Skin epidermis (tissue), 12 donors: ENCODE results near the gene MAPK4.
"Not testable (repeated sequence)": the region's sequence is repeated elsewhere in the genome, so short reads cannot be mapped to it uniquely, and the experiment has no call there.

ENCODE experiments used
- H3K27ac ChIP-seq, 21 experiments: fragments of 200-600 bp; sonication (generic) in 11 of 21; one replicate each; pipeline ENCODE4 v1.5.0; 2020; ENCODE audit warnings: mild to moderate bottlenecking in 3 of 21, inconsistent platforms in 2 of 21, moderate library complexity in 2 of 21
- H3K4me3 ChIP-seq, 7 experiments: fragments of 200-600 bp; sonication (generic) in 2 of 7; one replicate each; pipeline ENCODE4 v1.5.0; 2020; ENCODE audit warnings: inconsistent platforms in 2 of 7, mild to moderate bottlenecking in 2 of 7, moderate library complexity in 1 of 7

MAPK4 gene

DNA sequence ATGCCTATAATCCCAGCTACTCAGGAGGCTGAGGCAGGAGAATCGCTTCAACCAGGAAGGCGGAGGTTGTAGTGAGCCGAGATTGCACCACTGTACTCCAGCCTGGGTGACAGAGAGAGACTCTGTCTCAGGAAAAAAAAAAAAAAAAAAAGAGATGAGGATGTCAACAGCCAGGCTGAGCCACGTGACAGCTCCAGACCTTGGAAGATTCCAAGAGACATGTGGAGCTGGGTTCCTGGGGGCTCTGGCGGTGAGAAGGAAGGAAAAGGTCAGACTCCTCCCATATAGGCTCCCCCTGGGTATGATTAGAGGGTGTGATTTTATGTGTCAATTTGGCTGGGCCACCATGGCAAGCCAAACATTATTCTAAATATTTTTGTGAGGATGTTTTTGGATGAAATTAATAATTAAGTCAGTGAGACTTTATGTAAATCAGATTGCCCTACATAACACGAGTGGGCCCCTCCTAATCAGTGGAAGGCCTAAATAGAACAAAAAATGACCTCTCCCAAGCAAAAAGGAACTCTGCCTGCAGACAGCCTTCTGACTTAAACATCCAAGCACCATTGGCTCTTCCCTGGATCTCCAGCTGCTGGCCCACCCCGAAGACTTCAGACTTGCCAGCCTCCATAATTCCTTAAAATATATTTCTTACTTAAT lies 178.3 kb downstream of the MAPK4 start:
- H3K27ac ChIP-seq: no peak overlapping the region

DNA sequence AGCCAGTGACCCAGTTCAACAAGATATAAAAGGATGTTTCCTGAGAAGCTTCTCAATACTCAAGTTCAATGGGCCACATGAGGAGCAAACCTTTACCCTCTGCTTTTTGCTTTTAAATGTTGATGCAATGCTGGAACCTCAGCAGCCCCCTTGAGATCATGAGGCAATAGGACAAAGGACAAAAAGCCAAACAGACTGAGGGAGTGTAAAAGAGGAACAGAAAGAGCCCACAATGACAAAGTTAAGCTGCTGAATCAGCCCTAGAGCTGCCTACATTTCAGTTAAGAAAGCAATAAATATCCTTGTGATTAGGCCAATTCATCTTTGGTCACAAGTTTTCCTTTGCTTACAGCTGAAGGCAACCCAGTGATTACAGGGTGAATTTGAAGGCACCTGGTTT lies 183.1 kb downstream of the MAPK4 start:
- Histone ChIP-seq H3K27ac (no peak overlapping the region), H3K4me3 (no peak overlapping the region)

More for the DNA sequence above, 178.3 kb downstream of the MAPK4 start:
- no peak overlapping the region for H3K4me3 ChIP-seq

DNA sequence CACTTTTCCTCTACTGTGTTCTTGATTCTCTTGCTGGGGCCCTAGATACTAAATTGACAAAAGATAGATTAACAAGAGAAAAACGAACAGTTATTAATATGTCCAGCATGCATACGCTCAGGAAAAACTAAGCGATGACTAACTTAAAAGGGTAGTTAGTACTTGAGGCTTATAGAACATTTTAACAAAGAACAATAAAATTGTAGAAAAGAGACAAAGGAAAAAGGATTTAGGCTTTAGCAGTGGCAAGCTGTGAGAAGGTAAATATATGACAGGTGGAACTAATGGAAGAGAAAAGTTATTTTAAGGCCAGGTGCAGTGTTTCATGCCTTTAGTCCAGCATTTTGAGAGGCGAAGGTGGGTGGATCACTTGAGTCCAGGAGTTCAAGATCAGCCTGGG lies 184.4 kb downstream of the MAPK4 start:
- H3K27ac ChIP-seq: no peak overlapping the region
- no peak overlapping the region for H3K4me3 ChIP-seq

GRCh38 chr18:50745945-50746344 lies 186.1 kb downstream of the MAPK4 start:
- Histone ChIP-seq H3K27ac (no peak overlapping the region), H3K4me3 (no peak overlapping the region)

DNA sequence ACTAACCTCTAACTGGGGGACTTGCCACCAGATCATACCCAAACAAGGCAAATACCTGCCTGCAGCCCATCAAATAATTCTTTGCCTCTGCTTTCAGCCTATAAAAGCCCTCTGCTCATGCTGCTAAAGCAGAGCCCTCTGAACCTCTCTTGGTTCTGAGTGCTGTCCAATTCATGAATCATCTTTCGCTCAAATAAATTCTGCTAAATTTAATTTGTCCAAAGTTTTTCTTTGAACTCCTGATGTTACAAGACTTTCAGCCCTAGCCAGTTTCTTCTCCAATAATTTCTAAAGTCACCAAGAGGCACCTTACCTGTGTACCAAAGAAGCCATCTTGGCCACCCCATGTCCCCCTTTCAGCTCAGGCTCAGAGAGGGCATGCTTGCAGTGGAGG lies 188.0 kb downstream of the MAPK4 start:
- Histone ChIP-seq H3K4me3 (no peak overlapping the region), H3K27ac (no peak overlapping the region)

- Histone ChIP-seq H3K27ac (no peak overlapping the region), H3K4me3 (no peak overlapping the region)
These were observed 188.6 kb downstream of the MAPK4 start for GRCh38 chr18:50748243-50749229.

DNA sequence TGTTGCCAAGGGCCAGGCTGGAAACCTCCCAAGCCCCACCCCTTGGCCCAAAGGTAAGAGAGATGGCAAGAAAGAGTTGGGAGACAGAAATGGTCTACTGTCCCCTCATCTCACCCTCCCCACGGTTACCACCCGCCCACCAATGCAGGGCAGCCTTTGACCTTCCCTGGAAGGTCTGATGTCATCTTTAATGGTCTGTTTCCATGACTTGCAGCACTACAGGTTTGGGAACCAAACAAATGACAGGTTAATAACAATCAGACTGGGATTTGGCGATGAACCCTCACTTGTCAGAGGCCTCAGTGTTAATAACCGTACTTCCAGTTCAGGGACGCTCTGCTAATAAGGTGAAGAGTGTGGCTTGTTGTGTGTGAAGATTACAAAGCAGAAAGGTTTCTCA lies 189.5 kb downstream of the MAPK4 start:
- H3K27ac ChIP-seq: no peak overlapping the region
- no peak overlapping the region for H3K4me3 ChIP-seq

DNA sequence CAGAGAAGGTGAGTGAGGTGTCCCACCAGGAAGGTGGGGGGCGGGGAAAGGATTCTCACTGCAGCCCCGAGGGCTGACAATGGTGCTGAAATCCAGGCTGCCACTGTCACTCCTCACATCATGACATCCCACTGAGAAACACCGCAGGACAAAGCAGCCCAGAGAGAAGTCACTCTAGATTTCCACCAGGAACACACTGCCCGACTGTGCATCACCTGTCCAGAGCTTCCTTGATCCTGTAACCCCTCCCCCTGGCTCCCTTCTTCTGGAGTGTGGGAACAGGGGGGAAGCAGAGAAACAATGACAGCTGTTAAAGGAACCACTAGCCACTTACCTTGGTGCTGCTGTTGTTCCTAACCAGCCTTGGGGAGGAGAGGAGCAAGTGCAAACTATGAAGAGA lies 190.1 kb downstream of the MAPK4 start:
- no peak overlapping the region for H3K27ac ChIP-seq
- H3K4me3 ChIP-seq: no peak overlapping the region

- no peak overlapping the region for H3K4me3 ChIP-seq
These were observed 190.7 kb downstream of the MAPK4 start for GRCh38 chr18:50750546-50750945.

GRCh38 chr18:50751490-50751889 lies 191.6 kb downstream of the MAPK4 start:
- no peak overlapping the region for H3K27ac ChIP-seq
- H3K4me3 ChIP-seq: no peak overlapping the region

More at GRCh38 chr18:50750546-50750945, 190.7 kb downstream of the MAPK4 start:
- no peak overlapping the region for H3K27ac ChIP-seq

GRCh38 chr18:50751947-50752346 lies 192.1 kb downstream of the MAPK4 start:
- no peak overlapping the region for H3K27ac ChIP-seq
- H3K4me3 ChIP-seq: no peak overlapping the region

DNA sequence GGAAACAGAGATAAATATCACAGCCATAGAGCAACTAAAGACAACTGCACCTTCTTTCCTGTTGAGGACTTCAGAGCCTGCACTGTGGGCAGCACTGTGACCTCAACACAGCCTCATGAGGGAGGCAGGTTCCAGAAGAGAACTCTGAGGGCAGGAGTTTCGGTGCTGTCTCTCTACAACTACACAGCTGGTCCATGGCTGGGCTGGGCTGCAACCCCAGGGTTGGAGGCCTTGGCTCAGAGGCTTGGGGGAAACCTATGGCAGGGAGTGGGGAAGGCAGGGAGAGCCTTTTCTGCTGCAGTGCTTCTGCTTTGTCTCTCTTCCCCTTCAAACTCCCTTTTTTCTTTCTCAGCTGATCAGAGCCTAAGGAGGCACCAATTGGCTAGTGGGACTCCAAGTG lies 193.4 kb downstream of the MAPK4 start:
- Histone ChIP-seq H3K27ac (no peak overlapping the region), H3K4me3 (no peak overlapping the region)

- H3K4me3 ChIP-seq: no peak overlapping the region
- H3K27ac ChIP-seq: no peak overlapping the region
These were observed 194.4 kb downstream of the MAPK4 start for GRCh38 chr18:50754297-50754696.

- H3K4me3 ChIP-seq: no peak overlapping the region
- H3K27ac ChIP-seq: no peak overlapping the region
These were observed 197.5 kb downstream of the MAPK4 start for GRCh38 chr18:50757358-50757757.

- Histone ChIP-seq H3K4me3 (no peak overlapping the region), H3K27ac (no peak overlapping the region)
These were observed 209.6 kb downstream of the MAPK4 start for GRCh38 chr18:50769463-50769862.

DNA sequence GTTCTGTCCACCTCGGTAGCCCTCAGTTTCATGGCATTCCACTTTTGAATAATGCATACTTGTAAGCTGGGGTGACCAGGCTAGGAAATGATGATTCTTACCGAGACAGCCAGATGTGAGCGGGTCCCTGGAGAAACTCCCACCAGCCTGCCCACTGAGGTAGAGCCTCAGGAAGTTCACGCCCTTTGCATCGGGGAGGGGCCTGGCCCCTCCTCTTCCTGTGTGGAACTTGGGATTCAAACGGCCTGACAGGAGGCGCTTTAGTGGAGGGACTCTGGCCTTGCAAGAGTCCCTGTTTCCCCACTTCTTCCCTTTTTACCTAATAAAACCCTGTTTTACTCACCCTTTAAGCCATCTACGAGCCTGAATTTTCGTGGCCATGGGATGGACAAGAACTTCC lies 215.3 kb downstream of the MAPK4 start:
- no peak overlapping the region for H3K27ac ChIP-seq

DNA sequence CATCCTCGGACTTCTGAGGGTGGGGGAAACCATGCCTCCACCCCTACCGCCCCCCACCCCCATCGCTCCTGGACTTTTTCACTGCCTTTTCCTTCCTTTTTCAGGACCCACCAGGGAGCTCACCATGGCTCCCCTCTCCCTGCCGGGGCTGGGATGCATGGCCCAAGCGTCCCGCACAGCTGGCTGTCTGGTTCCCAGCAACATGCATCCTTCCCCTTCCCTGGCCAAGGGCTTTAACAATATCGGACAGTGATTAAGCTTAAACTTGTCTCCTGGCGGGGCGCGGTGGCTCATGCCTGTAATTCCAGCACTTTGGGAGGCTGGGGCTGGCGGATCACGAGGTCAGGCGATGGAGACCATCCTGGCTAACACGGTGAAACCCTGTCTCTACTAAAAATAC lies 215.8 kb downstream of the MAPK4 start:
- Histone ChIP-seq H3K27ac (no peak overlapping the region), H3K4me3 (no peak overlapping the region)

More for the DNA sequence above, 215.3 kb downstream of the MAPK4 start:
- H3K4me3 ChIP-seq: no peak overlapping the region

GRCh38 chr18:50776383-50776782 lies 216.5 kb downstream of the MAPK4 start:
- Histone ChIP-seq H3K27ac (no peak overlapping the region), H3K4me3 (no peak overlapping the region)

DNA sequence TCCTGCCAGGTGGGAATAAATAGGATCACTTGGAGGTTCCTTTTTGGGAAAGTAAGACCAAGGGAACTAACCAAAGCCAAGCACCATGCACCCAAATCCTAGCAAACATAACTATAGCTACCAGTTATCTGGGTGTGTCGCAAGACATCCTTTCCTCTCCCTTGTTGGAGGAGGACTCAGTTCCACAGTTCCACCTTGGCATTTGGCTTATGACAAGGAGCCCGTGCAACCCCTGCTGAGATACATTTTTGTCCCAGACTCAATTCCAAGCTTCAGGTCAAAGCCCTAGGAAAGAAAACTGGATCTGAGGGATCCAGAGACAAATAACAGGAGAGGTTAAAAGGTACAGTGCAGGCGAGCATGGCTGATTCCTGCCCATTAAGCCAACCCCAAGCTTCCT lies 219.1 kb downstream of the MAPK4 start:
- H3K4me3 ChIP-seq, H3K27ac ChIP-seq: not testable (repeated sequence)
